Measurements from ENCODE around the gene RABGAP1. TPM values are rescaled to one million over a fixed set of nuclear protein-coding genes. Genes with fewer than 3 reads are reported as not detected.
A peak's percentile ranks its signal among the peaks of the same experiment; 100 is the strongest.

Gene RABGAP1
- total and polyA plus RNA-seq, 7 donors: 15.5 to 57.9 (median 33.6) TPM

DNA sequence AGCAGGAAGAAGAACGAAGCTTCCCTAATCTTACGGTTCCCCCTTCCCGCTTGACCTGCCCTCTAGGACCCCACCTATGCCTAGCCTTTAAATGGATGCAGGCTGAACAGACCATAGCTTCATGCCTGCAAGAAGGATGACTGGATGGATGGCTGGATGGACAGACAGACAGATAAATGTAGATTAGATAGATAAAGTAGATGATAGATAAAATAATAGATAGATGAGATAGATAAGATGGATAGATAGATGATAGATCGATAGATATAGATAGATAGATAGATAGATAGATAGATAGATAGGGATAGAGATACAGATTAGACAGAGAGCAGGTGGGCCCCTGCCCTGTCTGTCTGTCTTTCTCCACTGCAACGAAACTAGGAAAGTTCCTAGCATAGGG, 164.7 kb downstream of the RABGAP1 start:
- Histone ChIP-seq H3K9me3 (no peaks in the 10 kb centered on the region), H3K4me1 (no peaks in the 10 kb centered on the region), H3K36me3 (ENCODE audit: insufficient read depth in 1 of 2, low read depth in 1 of 2) (peaks cover 0 to 75% of the 10 kb centered on the region in 2 donors), H3K27ac (no peak overlapping the region), H3K27me3 (ENCODE audit: insufficient read depth in 3 of 3, low read length in 2 of 3) (no peaks in the 10 kb centered on the region), H3K4me3 (no peak overlapping the region)
- intact Hi-C loops (cut with DNase I): loop anchor here in 1 of 2 donors (5.0 kb wide), 1 partner anchor 247 kb away; no protein-coding TSS in a partner anchor
- ATAC-seq (no peak), DNase-seq (no peak)
- TF ChIP-seq, protein P1, sequence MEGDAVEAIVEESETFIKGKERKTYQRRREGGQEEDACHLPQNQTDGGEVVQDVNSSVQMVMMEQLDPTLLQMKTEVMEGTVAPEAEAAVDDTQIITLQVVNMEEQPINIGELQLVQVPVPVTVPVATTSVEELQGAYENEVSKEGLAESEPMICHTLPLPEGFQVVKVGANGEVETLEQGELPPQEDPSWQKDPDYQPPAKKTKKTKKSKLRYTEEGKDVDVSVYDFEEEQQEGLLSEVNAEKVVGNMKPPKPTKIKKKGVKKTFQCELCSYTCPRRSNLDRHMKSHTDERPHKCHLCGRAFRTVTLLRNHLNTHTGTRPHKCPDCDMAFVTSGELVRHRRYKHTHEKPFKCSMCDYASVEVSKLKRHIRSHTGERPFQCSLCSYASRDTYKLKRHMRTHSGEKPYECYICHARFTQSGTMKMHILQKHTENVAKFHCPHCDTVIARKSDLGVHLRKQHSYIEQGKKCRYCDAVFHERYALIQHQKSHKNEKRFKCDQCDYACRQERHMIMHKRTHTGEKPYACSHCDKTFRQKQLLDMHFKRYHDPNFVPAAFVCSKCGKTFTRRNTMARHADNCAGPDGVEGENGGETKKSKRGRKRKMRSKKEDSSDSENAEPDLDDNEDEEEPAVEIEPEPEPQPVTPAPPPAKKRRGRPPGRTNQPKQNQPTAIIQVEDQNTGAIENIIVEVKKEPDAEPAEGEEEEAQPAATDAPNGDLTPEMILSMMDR (IDR thresholded peaks at IDR 0.05): no peak
- WGBS, 3 donors: 92 to 95% (median 94%) methylated on average over 5 of the region's 5 CpGs

DNA sequence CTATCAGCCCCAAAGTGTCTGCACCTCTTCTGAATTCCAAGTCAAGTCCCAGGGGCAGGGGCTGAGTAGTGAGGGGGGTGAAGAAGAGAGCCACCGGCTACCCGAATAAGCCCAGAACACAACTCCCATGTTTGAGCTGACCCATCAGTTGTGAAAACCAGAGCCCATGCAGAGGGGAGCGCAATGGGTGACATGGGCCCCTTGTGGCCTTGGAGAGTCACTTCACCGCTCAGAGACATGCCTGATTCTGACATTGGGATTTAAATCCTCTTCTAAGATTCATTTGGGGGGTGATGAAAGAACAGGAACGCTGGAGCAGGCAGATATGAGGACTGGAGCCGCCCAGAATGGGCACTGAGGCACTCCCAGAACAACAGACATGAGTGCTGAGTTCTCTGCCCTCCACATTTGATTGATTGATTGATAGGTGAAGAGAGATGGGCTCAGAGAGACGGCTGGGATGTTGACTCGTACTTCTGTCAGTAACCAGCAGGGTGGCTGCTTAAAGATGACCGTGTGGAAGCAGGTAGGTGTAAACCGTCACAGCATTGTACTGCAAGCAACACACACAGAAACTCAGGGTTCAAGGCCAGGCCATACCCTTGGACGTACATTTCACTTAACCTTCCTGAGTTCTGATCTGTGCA, 166.9 kb downstream of the RABGAP1 start:
- intact Hi-C loops (cut with DNase I): loop anchor here in 1 of 2 donors (5.0 kb wide), 1 partner anchor 245 kb away; no protein-coding TSS in a partner anchor
- Histone ChIP-seq H3K9me3 (no peaks in the 10 kb centered on the region), H3K36me3 (ENCODE audit: insufficient read depth in 1 of 2, low read depth in 1 of 2) (peaks cover 0 to 53% of the 10 kb centered on the region in 2 donors), H3K4me3 (no peak overlapping the region), H3K27me3 (ENCODE audit: insufficient read depth in 3 of 3, low read length in 2 of 3) (no peaks in the 10 kb centered on the region), H3K4me1 (peaks cover 7% of the 10 kb centered on the region), H3K27ac (no peak overlapping the region)
- TF ChIP-seq, protein P1 (IDR thresholded peaks at IDR 0.05): no peak
- no peak for DNase-seq
- no peak for ATAC-seq
- WGBS, 3 donors: 78 to 90% (median 87%) methylated on average over 11 of the region's 11 CpGs

DNA sequence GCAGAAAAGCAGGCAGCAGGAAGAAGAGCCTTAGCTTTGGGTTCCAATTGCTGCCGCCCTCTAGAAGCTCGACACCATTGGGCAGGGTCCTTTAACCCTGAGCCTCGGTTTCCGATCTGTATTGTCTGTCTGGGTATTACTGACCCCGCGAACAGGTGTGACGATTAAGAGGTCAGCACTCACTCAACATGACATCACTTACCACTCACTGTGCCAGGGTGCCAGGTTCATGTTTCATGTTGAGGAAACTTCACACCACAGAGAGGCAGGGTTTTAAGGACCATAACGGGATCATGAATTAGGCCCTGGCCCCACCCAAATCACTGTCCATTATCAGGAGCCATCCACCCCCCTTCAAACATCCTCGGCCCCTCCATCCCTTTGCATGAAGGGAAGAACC, 168.2 kb downstream of the RABGAP1 start:
- Histone ChIP-seq H3K4me1 (peaks cover 7% of the 10 kb centered on the region), H3K27ac (no peak overlapping the region), H3K27me3 (ENCODE audit: insufficient read depth in 3 of 3, low read length in 2 of 3) (no peaks in the 10 kb centered on the region), H3K9me3 (no peaks in the 10 kb centered on the region), H3K4me3 (no peak overlapping the region), H3K36me3 (ENCODE audit: insufficient read depth in 1 of 2, low read depth in 1 of 2) (peaks cover 0 to 43% of the 10 kb centered on the region in 2 donors)
- ATAC-seq (peak in 2 of 4 donors; percentile 33 to 50), DNase-seq (no peak)
- TF ChIP-seq, protein P1 (IDR thresholded peaks at IDR 0.05): no peak
- 53 to 68% (median 55%) methylated on average over 9 of the region's 9 CpGs for WGBS, 3 donors
- intact Hi-C loops (cut with DNase I): loop anchor here in 1 of 2 donors (5.0 kb wide), 1 partner anchor 243 kb away; no protein-coding TSS in a partner anchor

DNA sequence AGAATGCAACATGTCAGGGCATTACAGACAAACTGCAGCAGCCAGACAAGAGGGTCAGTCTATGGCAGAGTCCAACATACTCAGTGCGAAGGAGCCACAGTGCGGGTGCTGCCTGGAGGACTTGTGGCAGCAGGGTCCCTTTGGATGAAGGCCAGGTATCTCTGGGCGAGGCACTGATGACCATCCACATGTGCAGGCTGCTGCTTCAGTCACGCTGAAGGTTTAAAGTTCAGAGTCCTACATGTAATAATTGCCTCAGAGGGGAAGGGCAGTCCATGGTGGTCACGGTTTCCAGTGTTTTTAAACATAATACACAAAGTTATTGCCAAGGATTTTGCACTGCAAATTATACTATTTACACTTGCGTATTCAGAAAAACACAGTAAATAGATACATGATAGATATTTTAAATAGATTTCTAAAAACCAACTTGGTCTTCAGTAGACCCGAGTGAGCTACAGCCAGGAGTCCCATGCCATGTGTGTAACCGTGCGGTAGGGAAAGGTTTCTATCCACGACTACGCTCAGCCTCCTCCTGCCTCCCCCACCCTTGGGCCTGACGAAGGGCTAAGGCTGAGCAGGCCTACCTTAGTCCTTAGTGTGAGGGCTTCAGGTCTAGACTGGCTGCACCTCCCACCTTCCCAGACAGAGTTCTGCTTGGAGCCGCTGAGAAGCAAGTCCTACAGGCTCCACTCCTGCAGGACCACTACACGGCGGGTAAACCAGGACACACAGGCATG, 168.9 kb downstream of the RABGAP1 start:
- DNase-seq (no peak), ATAC-seq (no peak)
- peaks cover 0 to 36% of the 10 kb centered on the region in 2 donors for H3K36me3 ChIP-seq (ENCODE audit: insufficient read depth in 1 of 2, low read depth in 1 of 2)
- no peaks in the 10 kb centered on the region for H3K9me3 ChIP-seq
- TF ChIP-seq, protein P1 (IDR thresholded peaks at IDR 0.05): no peak
- WGBS, 3 donors: 85 to 90% (median 86%) methylated on average over 15 of the region's 15 CpGs
- H3K27ac ChIP-seq: no peak overlapping the region
- peaks cover 7% of the 10 kb centered on the region for H3K4me1 ChIP-seq
- no peak overlapping the region for H3K4me3 ChIP-seq
- intact Hi-C loops (cut with DNase I): loop anchor here in 1 of 2 donors (5.0 kb wide), 1 partner anchor 243 kb away; no protein-coding TSS in a partner anchor
- H3K27me3 ChIP-seq (ENCODE audit: insufficient read depth in 3 of 3, low read length in 2 of 3): no peaks in the 10 kb centered on the region
